TTC549 (cell line): ENCODE measurements around the gene IRS1.
"Not testable (repeated sequence)": the region's sequence is repeated elsewhere in the genome, so short reads cannot be mapped to it uniquely, and the experiment has no call there.

Experiments used
- FAIRE-seq: peaks from 2 replicates; lab custom pipeline; 2012; peaks lifted over from hg19 to GRCh38; lab: Jason Lieb, UNC

Gene IRS1

GRCh38 chr2:226799211-226799975 lies at the start of gene IRS1:
TSS of gene IRS1 (minus strand) at chr2:226799820. CDS start at chr2:226798738, 1,082 bp downstream.
- no peak for FAIRE-seq

GRCh38 chr2:226849349-226849748 lies 49.7 kb upstream of the IRS1 start:
- no peak for FAIRE-seq

GRCh38 chr2:226847511-226847910 lies 47.9 kb upstream of the IRS1 start:
- FAIRE-seq = no peak

- FAIRE-seq = no peak
Observed at GRCh38 chr2:226847090-226847489, 47.5 kb upstream of the IRS1 start.

GRCh38 chr2:226845386-226846116 lies 45.9 kb upstream of the IRS1 start:
- no peak for FAIRE-seq

GRCh38 chr2:226843001-226843400 lies 43.4 kb upstream of the IRS1 start:
- FAIRE-seq = not testable (repeated sequence)

- no peak for FAIRE-seq
Observed at GRCh38 chr2:226839951-226840350, 40.3 kb upstream of the IRS1 start.

- FAIRE-seq = no peak
Observed at GRCh38 chr2:226839161-226839560, 39.5 kb upstream of the IRS1 start.

- no peak for FAIRE-seq
Observed at GRCh38 chr2:226838722-226839121, 39.1 kb upstream of the IRS1 start.

- FAIRE-seq = no peak
Observed at GRCh38 chr2:226837787-226838603, 38.4 kb upstream of the IRS1 start.

- FAIRE-seq = no peak
Observed at GRCh38 chr2:226837334-226837733, 37.7 kb upstream of the IRS1 start.

- FAIRE-seq = no peak
Observed at GRCh38 chr2:226836548-226836885, 36.9 kb upstream of the IRS1 start.

GRCh38 chr2:226835796-226836547 lies 36.4 kb upstream of the IRS1 start, which contains the start of gene RHBDD1:
TSS of gene RHBDD1 (plus strand) at chr2:226836054. CDS start at chr2:226864694, 28,640 bp downstream.
- FAIRE-seq = peak; percentile 58

GRCh38 chr2:226835420-226835795 lies 35.8 kb upstream of the IRS1 start:
- FAIRE-seq = no peak

GRCh38 chr2:226834880-226835279 lies 35.3 kb upstream of the IRS1 start:
- FAIRE-seq = not testable (repeated sequence)

- no peak for FAIRE-seq
Observed at GRCh38 chr2:226832061-226832460, 32.4 kb upstream of the IRS1 start.

- no peak for FAIRE-seq
Observed at GRCh38 chr2:226831266-226831665, 31.6 kb upstream of the IRS1 start.

GRCh38 chr2:226829721-226830631 lies 30.4 kb upstream of the IRS1 start:
- no peak for FAIRE-seq

GRCh38 chr2:226828191-226828590 lies 28.6 kb upstream of the IRS1 start:
- FAIRE-seq = no peak

GRCh38 chr2:226825056-226825455 lies 25.4 kb upstream of the IRS1 start:
- no peak for FAIRE-seq

- FAIRE-seq = no peak
Observed at GRCh38 chr2:226818930-226819329, 19.3 kb upstream of the IRS1 start.
